Loucy (cell line): Measurements from ENCODE around the gene KANSL3.
"Not testable (repeated sequence)": the region's sequence is repeated elsewhere in the genome, so short reads cannot be mapped to it uniquely, and the experiment has no call there.

Experiments
- H2AFZ ChIP-seq: fragments of 200-600 bp; sonication (generic); 2 replicates; pipeline ENCODE4 v1.6.0; 2016; ENCODE audit warnings: antibody characterized with exemption, mild to moderate bottlenecking, low read length, moderate library complexity
- H3F3A ChIP-seq: fragments of 200-600 bp; 2 replicates; pipeline ENCODE4 v1.6.0; 2016; ENCODE audit warnings: antibody characterized with exemption, low read depth, mild to moderate bottlenecking
- H3K27me3 ChIP-seq: fragments of 200-600 bp; sonication (generic); 2 replicates; pipeline ENCODE4 v1.6.1; 2014; ENCODE audit warnings: low read length, mild to moderate bottlenecking; ENCODE audit not compliant: insufficient read depth, poor library complexity, severe bottlenecking
- H3K36me3 ChIP-seq: fragments of 200-600 bp; sonication (generic); 2 replicates; pipeline ENCODE4 v1.6.1; 2016; ENCODE audit warnings: low read length; ENCODE audit not compliant: insufficient read depth
- H3K4me1 ChIP-seq: fragments of 200-600 bp; sonication (generic); 2 replicates; pipeline ENCODE4 v1.5.1; 2014; ENCODE audit warnings: low read length, mild to moderate bottlenecking; ENCODE audit not compliant: insufficient read depth, poor library complexity, severe bottlenecking
- H3K4me2 ChIP-seq: fragments of 200-600 bp; sonication (generic); 2 replicates; pipeline ENCODE4 v1.6.0; 2014; ENCODE audit warnings: antibody characterized with exemption, low read length, low read depth, mild to moderate bottlenecking; ENCODE audit not compliant: poor library complexity, severe bottlenecking
- H3K4me3 ChIP-seq: fragments of 200-600 bp; sonication (generic); 2 replicates; pipeline ENCODE4 v1.5.1; 2014; ENCODE audit warnings: low read length, mild to moderate bottlenecking, mixed read lengths; ENCODE audit not compliant: poor library complexity, severe bottlenecking
- H3K79me2 ChIP-seq: fragments of 200-600 bp; sonication (generic); 2 replicates; pipeline ENCODE4 v1.6.1; 2014; ENCODE audit warnings: low read length; ENCODE audit not compliant: insufficient read depth
- H3K9ac ChIP-seq: fragments of 200-600 bp; sonication (generic); 2 replicates; pipeline ENCODE4 v1.6.0; 2014; ENCODE audit warnings: mild to moderate bottlenecking, low read depth, low read length, moderate library complexity; ENCODE audit not compliant: poor library complexity, severe bottlenecking
- H3K9me2 ChIP-seq: fragments of 200-600 bp; sonication (generic); replicated peaks from 2 replicates; pipeline ENCODE4 v1.6.1; 2016; ENCODE audit warnings: low read depth, low read length, mixed read lengths
- H3K9me3 ChIP-seq: fragments of 200-600 bp; sonication (generic); 2 replicates; pipeline ENCODE4 v1.6.1; 2014; ENCODE audit warnings: mild to moderate bottlenecking, antibody characterized with exemption, low read length, low read depth; ENCODE audit not compliant: insufficient read depth
- H4K20me1 ChIP-seq: fragments of 200-600 bp; sonication (generic); 2 replicates; pipeline ENCODE4 v1.6.0; 2014; ENCODE audit warnings: antibody characterized with exemption, low read length, mild to moderate bottlenecking; ENCODE audit not compliant: insufficient read depth, poor library complexity, severe bottlenecking
- CTCF ChIP-seq: fragments of 200-600 bp; sonication (generic); conservative IDR thresholded peaks from 2 replicates; pipeline ENCODE4 v1.5.1; 2014; ENCODE audit warnings: mild to moderate bottlenecking, antibody characterized with exemption, low read length
- EZH2phosphoT487 ChIP-seq: fragments of 200-600 bp; IDR thresholded peaks from 2 replicates; pipeline ENCODE4 v1.6.1; 2018; ENCODE audit warnings: antibody characterized with exemption, mild to moderate bottlenecking, moderate library complexity, borderline replicate concordance

KANSL3 gene

DNA sequence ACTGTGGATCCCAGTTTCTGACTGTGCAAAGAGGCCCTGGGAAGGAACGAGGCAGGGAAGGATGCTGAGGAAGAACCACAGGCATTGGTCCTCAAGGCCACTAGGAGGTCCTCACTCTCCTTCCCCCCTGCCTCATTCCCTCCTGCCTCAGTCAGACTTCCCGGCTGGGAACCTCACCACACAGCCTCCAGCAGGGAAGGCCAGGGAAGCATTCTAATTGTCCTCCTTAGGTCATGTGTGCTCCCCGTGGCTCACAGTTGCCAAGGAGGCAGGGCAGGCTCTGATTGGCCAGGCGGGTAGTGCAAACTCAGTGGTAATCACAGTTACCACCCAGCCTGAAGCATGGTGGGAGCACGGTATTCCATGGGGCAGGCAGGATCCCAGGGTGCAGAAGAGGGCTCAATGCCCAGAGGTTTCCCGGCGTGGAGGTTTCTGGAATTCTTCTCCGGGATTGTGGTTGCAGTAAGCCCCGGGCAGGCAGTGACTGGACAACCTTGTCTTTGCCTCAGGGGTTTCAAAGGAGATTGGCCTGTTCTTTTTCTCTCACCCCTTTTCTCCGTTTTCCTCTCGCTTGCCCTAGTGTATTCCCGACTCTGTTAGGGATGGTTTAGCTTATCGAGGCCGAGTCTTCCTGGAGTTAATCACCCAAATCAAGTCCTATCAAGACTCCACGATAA lies 31.6 kb upstream of the KANSL3 start:
- H3K9me3 ChIP-seq: no peaks in the 10 kb centered on the region
- H3K4me3 ChIP-seq: no peak overlapping the region
- H3K4me1 ChIP-seq: no peaks in the 10 kb centered on the region
- no peaks in the 10 kb centered on the region for H3K9me2 ChIP-seq
- TF ChIP-seq CTCF: no peak
- TF ChIP-seq EZH2phosphoT487: no peak
- no peaks in the 10 kb centered on the region for H3K79me2 ChIP-seq
- no peak overlapping the region for H3K4me2 ChIP-seq
- no peaks in the 10 kb centered on the region for H3F3A ChIP-seq
- H3K27me3 ChIP-seq: no peaks in the 10 kb centered on the region
- no peaks in the 10 kb centered on the region for H3K36me3 ChIP-seq
- no peak overlapping the region for H3K9ac ChIP-seq
- H4K20me1 ChIP-seq: no peaks in the 10 kb centered on the region
- no peak overlapping the region for H2AFZ ChIP-seq

- no peak overlapping the region for H3K9ac ChIP-seq
- no peaks in the 10 kb centered on the region for H3K79me2 ChIP-seq
- TF ChIP-seq CTCF (no peak), EZH2phosphoT487 (no peak)
- no peaks in the 10 kb centered on the region for H3K9me3 ChIP-seq
- H3K36me3 ChIP-seq: no peaks in the 10 kb centered on the region
- H3F3A ChIP-seq: no peaks in the 10 kb centered on the region
- no peaks in the 10 kb centered on the region for H3K9me2 ChIP-seq
- H3K27me3 ChIP-seq: no peaks in the 10 kb centered on the region
- H3K4me2 ChIP-seq: no peak overlapping the region
- H3K4me1 ChIP-seq: no peaks in the 10 kb centered on the region
- no peak overlapping the region; the same call in 1 of the 2 replicates for H2AFZ ChIP-seq
- H4K20me1 ChIP-seq: no peaks in the 10 kb centered on the region
- H3K4me3 ChIP-seq: no peak overlapping the region
Measured at GRCh38 chr2:96668771-96669170, 30.7 kb upstream of the KANSL3 start.

DNA sequence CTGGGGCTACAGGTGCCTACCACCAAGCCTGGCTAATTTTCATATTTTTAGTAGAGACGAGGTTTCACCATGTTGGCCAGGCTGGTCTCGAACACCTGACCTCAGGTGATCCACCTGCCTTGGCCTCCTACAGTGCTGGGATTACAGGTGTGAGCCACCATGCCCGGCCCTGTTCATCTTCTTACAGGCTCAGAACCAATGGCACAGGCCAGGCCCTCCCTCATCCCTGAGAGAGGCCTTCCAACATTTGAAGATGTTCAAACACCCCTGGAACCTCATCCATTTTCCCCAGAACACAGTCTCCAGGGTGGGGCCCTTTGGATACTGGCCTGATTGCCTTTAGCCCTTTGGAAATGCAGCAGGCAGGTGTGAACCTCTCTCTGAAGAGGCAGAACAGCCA lies 27.6 kb upstream of the KANSL3 start:
- not testable (repeated sequence) for H3K4me1 ChIP-seq, H3F3A ChIP-seq, H3K9ac ChIP-seq, H3K27me3 ChIP-seq, H3K36me3 ChIP-seq, H3K4me2 ChIP-seq, H2AFZ ChIP-seq, H3K79me2 ChIP-seq, H4K20me1 ChIP-seq, H3K9me2 ChIP-seq, H3K4me3 ChIP-seq, H3K9me3 ChIP-seq

DNA sequence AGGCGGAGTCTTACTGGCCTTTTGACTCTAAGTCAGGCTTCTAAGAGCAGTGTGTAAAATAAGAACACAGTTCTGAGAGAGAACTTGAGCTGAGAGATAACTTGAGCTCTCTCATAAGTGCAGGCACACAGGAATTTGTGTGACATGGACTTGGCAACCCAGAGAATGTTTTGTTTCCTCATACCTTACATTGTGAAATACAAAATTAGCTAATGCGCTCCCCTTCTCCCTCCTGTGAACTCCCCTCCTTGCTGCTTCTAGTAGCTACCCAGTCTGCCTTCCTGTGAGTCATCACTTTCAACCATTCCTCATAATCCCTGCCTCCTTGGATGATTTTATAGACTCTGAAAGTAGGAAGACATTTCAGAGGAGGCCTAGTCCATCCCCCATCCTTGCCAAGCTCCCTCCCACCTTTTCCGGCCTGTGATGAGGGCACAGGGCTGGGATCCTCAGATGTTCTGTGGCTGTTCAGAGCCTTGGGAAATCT lies 27.0 kb upstream of the KANSL3 start:
- Histone ChIP-seq H3K4me2 (no peak overlapping the region), H3K4me3 (no peak overlapping the region), H2AFZ (no peak overlapping the region), H3K79me2 (no peaks in the 10 kb centered on the region), H3K36me3 (no peaks in the 10 kb centered on the region), H4K20me1 (no peaks in the 10 kb centered on the region), H3K27me3 (no peaks in the 10 kb centered on the region), H3K4me1 (no peaks in the 10 kb centered on the region), H3K9me3 (no peaks in the 10 kb centered on the region), H3K9me2 (no peaks in the 10 kb centered on the region), H3F3A (no peaks in the 10 kb centered on the region), H3K9ac (no peak overlapping the region)
- TF ChIP-seq EZH2phosphoT487 (no peak), CTCF (no peak)
